Endothelial cell of umbilical vein (primary cell): Measurements from ENCODE around the gene MCC. TPM values are rescaled to one million over a fixed set of nuclear protein-coding genes. Genes with fewer than 3 reads are reported as not detected.
A peak's percentile ranks its signal among the peaks of the same experiment; 100 is the strongest.

Experiments used
- BruUV-seq: library from RNA; stranded (reverse); fragments of 400-500 nt; replicated peaks from 2 replicates; lab custom pipeline; 2021; lab: Mats Ljungman, UMichigan
- CTCF ChIA-PET: fragments of 300-600, 350-600 bp; sonication (Branson Sonifier 250); formaldehyde crosslinking; loops from one replicate; lab custom pipeline; 2021; ENCODE audit warnings: antibody characterized with exemption, inconsistent platforms; lab: Charles Lee
- POLR2A ChIA-PET: fragments of 300-600, 350-600 bp; sonication (Branson Sonifier 250); formaldehyde crosslinking; loops from one replicate; lab custom pipeline; 2021; ENCODE audit warnings: antibody characterized with exemption, inconsistent platforms; lab: Charles Lee
- DNase-seq: peaks from one replicate; pipeline ENCODE4 v3.0.0-alpha.2; 2011; ENCODE audit warnings: low read depth, low spot score
- FAIRE-seq: peaks from 2 replicates; lab custom pipeline; 2011; peaks lifted over from hg19 to GRCh38; lab: Jason Lieb, UNC
- H2AFZ ChIP-seq: 2 replicates; pipeline ENCODE4 v1.6.0; 2012; ENCODE audit warnings: low read depth, low read length, control low read depth, inconsistent platforms
- H3K27ac ChIP-seq: 2 replicates; pipeline ENCODE4 v1.5.1; 2011; ENCODE audit warnings: low read depth, mild to moderate bottlenecking, control low read depth, low read length, moderate library complexity; ENCODE audit not compliant: insufficient read depth
- H3K27me3 ChIP-seq, 2 experiments: 2 replicates each; pipeline versions ENCODE4 v1.6.0 to v1.6.1; 2011; ENCODE audit warnings: low read length in 2 of 2, mixed read lengths in 1 of 2; ENCODE audit not compliant: control insufficient read depth in 2 of 2, insufficient read depth in 2 of 2
- H3K36me3 ChIP-seq, 2 experiments: 2 replicates in 1 of 2; 3 replicates in 1 of 2; pipeline ENCODE4 v1.5.1; 2011; ENCODE audit warnings: low read length in 2 of 2, mild to moderate bottlenecking in 1 of 2, moderate library complexity in 1 of 2; ENCODE audit not compliant: control insufficient read depth in 2 of 2, insufficient read depth in 2 of 2; ENCODE audit errors: extremely low read depth in 1 of 2
- H3K4me1 ChIP-seq: 3 replicates; pipeline ENCODE4 v1.5.1; 2011; ENCODE audit warnings: mild to moderate bottlenecking, low read length; ENCODE audit not compliant: control insufficient read depth, insufficient read depth; ENCODE audit errors: extremely low read depth
- H3K4me2 ChIP-seq: 2 replicates; pipeline ENCODE4 v1.6.1; 2011; ENCODE audit warnings: low read length, control low read depth, mixed read lengths; ENCODE audit not compliant: insufficient read depth
- H3K4me3 ChIP-seq, 3 experiments: fragments of 200-600 bp in 1 of 3; sonication (generic), shearing (Covaris generic) in 1 of 3; replicated peaks in 1 of 3; 2 replicates each; pipeline ENCODE4 v1.5.1; 2011 to 2016; ENCODE audit warnings: control low read depth in 3 of 3, low read length in 3 of 3, mild to moderate bottlenecking in 2 of 3, inconsistent platforms in 1 of 3, low read depth in 1 of 3, moderate library complexity in 1 of 3; ENCODE audit not compliant: insufficient read depth in 1 of 3
- H3K79me2 ChIP-seq: 2 replicates; pipeline ENCODE4 v1.6.0; 2012; ENCODE audit warnings: low read length, inconsistent platforms; ENCODE audit not compliant: control insufficient read depth, insufficient read depth
- H3K9ac ChIP-seq: replicated peaks from 2 replicates; pipeline ENCODE3; 2011; ENCODE audit warnings: low read length, control low read depth; ENCODE audit not compliant: insufficient read depth; ENCODE audit errors: extremely low read depth
- H3K9me1 ChIP-seq: replicated peaks from 3 replicates; pipeline ENCODE4 v1.6.0; 2011; ENCODE audit warnings: mild to moderate bottlenecking, low read length; ENCODE audit not compliant: control insufficient read depth, insufficient read depth; ENCODE audit errors: extremely low read depth
- H3K9me3 ChIP-seq: replicated peaks from 2 replicates; pipeline ENCODE4 v1.5.1; 2012; ENCODE audit warnings: low read length, inconsistent platforms; ENCODE audit not compliant: control insufficient read depth, insufficient read depth
- H4K20me1 ChIP-seq: replicated peaks from 2 replicates; pipeline ENCODE3; 2011; ENCODE audit warnings: mild to moderate bottlenecking, low read length; ENCODE audit not compliant: control insufficient read depth, insufficient read depth; ENCODE audit errors: extremely low read depth
- EZH2 ChIP-seq: IDR thresholded peaks from 2 replicates; pipeline ENCODE4 v1.6.1; 2012; ENCODE audit warnings: borderline replicate concordance, low read depth, mild to moderate bottlenecking, moderate library complexity, low read length, inconsistent platforms; ENCODE audit not compliant: severe bottlenecking
- FOS ChIP-seq: IDR thresholded peaks from 2 replicates; pipeline ENCODE4 v1.6.1; 2011; ENCODE audit warnings: mild to moderate bottlenecking, low read length, moderate library complexity, borderline replicate concordance; ENCODE audit not compliant: insufficient read depth
- GATA2 ChIP-seq: IDR thresholded peaks from 2 replicates; pipeline ENCODE4 v1.7.0; 2011; ENCODE audit warnings: low read depth, mild to moderate bottlenecking, moderate library complexity, mixed read lengths, low read length; ENCODE audit not compliant: insufficient read length, insufficient read depth
- JUN ChIP-seq: IDR thresholded peaks from 2 replicates; pipeline ENCODE4 v1.6.1; 2011; ENCODE audit warnings: borderline replicate concordance, low read depth; ENCODE audit not compliant: insufficient read length, insufficient read depth
- MYC ChIP-seq: IDR thresholded peaks from one replicate; pipeline ENCODE4 v1.6.1; 2011; ENCODE audit warnings: mild to moderate bottlenecking, low read depth, low read length
- POLR2A ChIP-seq: IDR thresholded peaks from 2 replicates; pipeline ENCODE4 v1.6.1; 2012; ENCODE audit warnings: low read depth, mild to moderate bottlenecking, control low read depth, low read length
- POLR2AphosphoS5 ChIP-seq: IDR thresholded peaks from 2 replicates; pipeline ENCODE4 v1.6.1; 2012; ENCODE audit warnings: low read depth, mild to moderate bottlenecking, control low read depth, low read length, moderate library complexity; ENCODE audit not compliant: insufficient read depth
- dilution Hi-C: fragments of 300-500 bp; cut with MboI; formaldehyde crosslinking; loops from one replicate; pipeline ENCODE4 v1.15.0; 2019; ENCODE audit warnings: low sequenced_read_pairs; ENCODE audit not compliant: extremely low pct_ligation_motif_present
- intact Hi-C: fragments of 100-400 bp; cut with micrococcal nuclease; formaldehyde crosslinking; loops from one replicate; pipeline ENCODE4 v1.10.0; 2022
- polyA plus RNA-seq, 4 experiments: library from polyadenylated mRNA; depleted of rRNA in 3 of 4; stranded (reverse) in 3 of 4; unstranded in 1 of 4; fragments of >200 nt; gene quantifications; 2 replicates each; pipeline versions ENCODE4 v1.2.1 to v1.2.3, GENCODE V29; 2011 to 2012; ENCODE audit warnings: missing spikeins in 1 of 4
- total RNA-seq: library from RNA; stranded (reverse); gene quantifications from 2 replicates; pipeline ENCODE4 v1.2.3, GENCODE V29; 2021
- TF ChIP-seq, protein P1 (sequence below), 2 donors: IDR thresholded peaks; 1 replicate in 1 of 2; 2 replicates in 1 of 2; pipeline ENCODE4 v1.5.1; 2011; ENCODE audit warnings: low read length in 2 of 2, mild to moderate bottlenecking in 2 of 2, moderate library complexity in 2 of 2, control low read depth in 1 of 2, inconsistent platforms in 1 of 2, low read depth in 1 of 2; ENCODE audit not compliant: insufficient read depth in 1 of 2; ENCODE audit errors: extremely low read depth in 1 of 2
- TF ChIP-seq, protein P2 (sequence below): IDR thresholded peaks from 2 replicates; pipeline ENCODE4 v1.6.1; 2011; ENCODE audit not compliant: insufficient read depth, insufficient read length

The MCC gene
- total and polyA plus RNA-seq, 2 donors (not counting 3 experiments of a cell fraction or from before 2014, with no cell fraction given): 6.9 to 27.5 TPM

DNA sequence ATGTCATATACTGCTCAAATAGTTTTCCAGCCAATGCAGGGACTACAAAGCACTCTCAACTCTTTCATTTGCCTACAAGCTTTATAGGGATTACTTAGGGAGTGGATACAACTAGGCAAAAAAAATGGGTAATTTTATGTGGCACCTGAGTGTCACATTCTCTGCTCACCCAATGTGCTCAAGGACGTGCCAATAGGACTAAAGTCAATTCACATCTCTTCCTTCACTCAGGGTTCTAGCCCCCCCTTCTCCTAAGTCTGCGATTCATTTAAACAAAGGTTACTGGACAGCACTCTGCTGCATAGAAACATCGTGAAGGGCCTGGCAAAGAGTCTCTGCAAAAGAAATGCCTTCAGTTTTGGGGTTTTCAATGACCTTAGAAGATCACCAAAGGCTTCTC is 195.8 kb downstream of the MCC start:
- intact Hi-C loops: loop anchor here (5.0 kb wide), 1 partner anchor 170 kb away; no protein-coding TSS in a partner anchor
- Histone ChIP-seq H3K4me3 (peak overlapping the region in 2 of 3 experiments; percentile 52 to 86), H3K4me2 (peak overlapping the region; percentile 89), H3K27me3 (no peaks in the 10 kb centered on the region), H3K9me1 (no peaks in the 10 kb centered on the region), H3K27ac (no peak overlapping the region), H3K9me3 (no peaks in the 10 kb centered on the region), H3K9ac (no peak overlapping the region), H3K36me3 (no peaks in the 10 kb centered on the region), H3K79me2 (peaks cover 33% of the 10 kb centered on the region), H3K4me1 (peaks cover 31% of the 10 kb centered on the region), H4K20me1 (no peaks in the 10 kb centered on the region), H2AFZ (no peak overlapping the region)
- ChIA-PET POLR2A (no interaction called here), CTCF (interaction anchor here (1.0 to 2.2 kb wide), 2 partner anchors 9 to 296 kb away, joined by 3 to 7 read pairs; no protein-coding TSS in a partner anchor)
- BruUV-seq: no TSS peak
- DNase-seq (peak; percentile 68), FAIRE-seq (peak; percentile 88)
- dilution Hi-C loops: no loop called here
- TF ChIP-seq, protein P1, sequence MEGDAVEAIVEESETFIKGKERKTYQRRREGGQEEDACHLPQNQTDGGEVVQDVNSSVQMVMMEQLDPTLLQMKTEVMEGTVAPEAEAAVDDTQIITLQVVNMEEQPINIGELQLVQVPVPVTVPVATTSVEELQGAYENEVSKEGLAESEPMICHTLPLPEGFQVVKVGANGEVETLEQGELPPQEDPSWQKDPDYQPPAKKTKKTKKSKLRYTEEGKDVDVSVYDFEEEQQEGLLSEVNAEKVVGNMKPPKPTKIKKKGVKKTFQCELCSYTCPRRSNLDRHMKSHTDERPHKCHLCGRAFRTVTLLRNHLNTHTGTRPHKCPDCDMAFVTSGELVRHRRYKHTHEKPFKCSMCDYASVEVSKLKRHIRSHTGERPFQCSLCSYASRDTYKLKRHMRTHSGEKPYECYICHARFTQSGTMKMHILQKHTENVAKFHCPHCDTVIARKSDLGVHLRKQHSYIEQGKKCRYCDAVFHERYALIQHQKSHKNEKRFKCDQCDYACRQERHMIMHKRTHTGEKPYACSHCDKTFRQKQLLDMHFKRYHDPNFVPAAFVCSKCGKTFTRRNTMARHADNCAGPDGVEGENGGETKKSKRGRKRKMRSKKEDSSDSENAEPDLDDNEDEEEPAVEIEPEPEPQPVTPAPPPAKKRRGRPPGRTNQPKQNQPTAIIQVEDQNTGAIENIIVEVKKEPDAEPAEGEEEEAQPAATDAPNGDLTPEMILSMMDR (IDR thresholded peaks at IDR 0.05; ENCODE audit: extremely low read depth in 1 of 2, insufficient read depth in 1 of 2, low read depth in 1 of 2, low read length in 2 of 2): no peak
- TF ChIP-seq MYC: no peak
- TF ChIP-seq JUN: no peak
- no peak for TF ChIP-seq FOS
- TF ChIP-seq GATA2: no peak
- no peak for TF ChIP-seq POLR2AphosphoS5
- TF ChIP-seq EZH2: no peak
- TF ChIP-seq, protein P2, sequence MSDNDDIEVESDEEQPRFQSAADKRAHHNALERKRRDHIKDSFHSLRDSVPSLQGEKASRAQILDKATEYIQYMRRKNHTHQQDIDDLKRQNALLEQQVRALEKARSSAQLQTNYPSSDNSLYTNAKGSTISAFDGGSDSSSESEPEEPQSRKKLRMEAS: no peak
- TF ChIP-seq POLR2A: no peak
